ENCODE measurements around the gene RNF220.

DNA sequence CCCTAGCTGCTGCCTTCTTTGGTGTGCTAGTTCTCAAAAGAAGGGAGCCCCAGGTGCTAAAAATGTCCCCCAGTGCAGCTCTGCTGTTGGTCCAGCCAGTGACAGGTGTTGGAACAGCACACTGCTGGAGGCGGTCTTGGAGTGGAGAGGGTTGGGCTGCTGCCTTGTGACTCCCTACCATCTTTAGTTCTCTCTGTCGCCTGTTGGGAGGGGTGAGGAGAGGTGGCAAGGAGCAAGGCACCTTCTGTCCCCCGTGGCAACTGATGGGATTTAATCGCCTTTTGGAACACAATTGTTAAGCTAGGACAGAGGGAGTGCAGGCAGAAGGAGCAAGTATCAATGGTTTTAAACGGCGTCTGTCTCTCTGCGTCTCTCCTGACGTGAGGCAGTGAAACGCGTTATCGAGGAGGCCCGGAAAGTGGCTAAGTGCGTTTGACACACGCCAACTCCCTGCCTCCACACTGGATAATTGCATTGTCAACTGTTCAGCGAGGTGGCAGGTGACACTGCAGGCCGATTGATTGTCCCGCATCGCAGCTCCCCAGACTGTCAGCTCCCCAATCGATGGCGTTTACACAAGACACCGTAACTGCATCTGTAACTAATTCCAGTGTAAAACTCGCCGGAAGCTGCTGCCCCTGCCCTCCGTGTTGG, 235.3 kb downstream of the RNF220 start:
- no peak for TF ChIP-seq POLR2AphosphoS5 (IDR thresholded peaks at IDR 0.05)
- TF ChIP-seq, protein P1, sequence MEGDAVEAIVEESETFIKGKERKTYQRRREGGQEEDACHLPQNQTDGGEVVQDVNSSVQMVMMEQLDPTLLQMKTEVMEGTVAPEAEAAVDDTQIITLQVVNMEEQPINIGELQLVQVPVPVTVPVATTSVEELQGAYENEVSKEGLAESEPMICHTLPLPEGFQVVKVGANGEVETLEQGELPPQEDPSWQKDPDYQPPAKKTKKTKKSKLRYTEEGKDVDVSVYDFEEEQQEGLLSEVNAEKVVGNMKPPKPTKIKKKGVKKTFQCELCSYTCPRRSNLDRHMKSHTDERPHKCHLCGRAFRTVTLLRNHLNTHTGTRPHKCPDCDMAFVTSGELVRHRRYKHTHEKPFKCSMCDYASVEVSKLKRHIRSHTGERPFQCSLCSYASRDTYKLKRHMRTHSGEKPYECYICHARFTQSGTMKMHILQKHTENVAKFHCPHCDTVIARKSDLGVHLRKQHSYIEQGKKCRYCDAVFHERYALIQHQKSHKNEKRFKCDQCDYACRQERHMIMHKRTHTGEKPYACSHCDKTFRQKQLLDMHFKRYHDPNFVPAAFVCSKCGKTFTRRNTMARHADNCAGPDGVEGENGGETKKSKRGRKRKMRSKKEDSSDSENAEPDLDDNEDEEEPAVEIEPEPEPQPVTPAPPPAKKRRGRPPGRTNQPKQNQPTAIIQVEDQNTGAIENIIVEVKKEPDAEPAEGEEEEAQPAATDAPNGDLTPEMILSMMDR (IDR thresholded peaks at IDR 0.05): no peak
- no peak for TF ChIP-seq EP300 (IDR thresholded peaks at IDR 0.05)
